HFF-Myc (cell line): ENCODE results near the gene CCDC171.

Experiments used
- DNase-seq: peaks from one replicate; pipeline ENCODE4 v3.0.0-alpha.2; 2011; ENCODE audit warnings: low read depth; ENCODE audit errors: extremely low read depth
- H3K4me3 ChIP-seq: replicated peaks from 2 replicates; pipeline ENCODE4 v1.5.1; 2011; ENCODE audit warnings: low read depth, mild to moderate bottlenecking, control low read depth, low read length
- CTCF ChIP-seq: IDR thresholded peaks from 2 replicates; pipeline ENCODE4 v1.5.1; 2012; ENCODE audit warnings: mild to moderate bottlenecking, low read depth, low read length, control low read depth; ENCODE audit errors: missing control alignments

The CCDC171 gene

GRCh38 chr9:15640121-15640520 is 87.3 kb downstream of the CCDC171 start:
- TF ChIP-seq CTCF = no peak
- no peak for DNase-seq
- H3K4me3 ChIP-seq = no peak overlapping the region

- no peak overlapping the region for H3K4me3 ChIP-seq
- no peak for TF ChIP-seq CTCF
- no peak for DNase-seq
Observed at GRCh38 chr9:15641291-15641690, 88.4 kb downstream of the CCDC171 start.

- DNase-seq = peak; percentile 15
Observed at GRCh38 chr9:15642369-15642962, 89.6 kb downstream of the CCDC171 start.

GRCh38 chr9:15670246-15670645 is 117.4 kb downstream of the CCDC171 start:
- no peak for DNase-seq
- TF ChIP-seq CTCF = no peak
- H3K4me3 ChIP-seq = no peak overlapping the region

More at GRCh38 chr9:15642369-15642962, 89.6 kb downstream of the CCDC171 start:
- H3K4me3 ChIP-seq = no peak overlapping the region
- TF ChIP-seq CTCF = peak; percentile 24

- no peak for TF ChIP-seq CTCF
- DNase-seq = no peak
- H3K4me3 ChIP-seq = no peak overlapping the region
Observed at GRCh38 chr9:15670894-15671293, 118.1 kb downstream of the CCDC171 start.

- DNase-seq = no peak
- TF ChIP-seq CTCF = no peak
- no peak overlapping the region for H3K4me3 ChIP-seq
Observed at GRCh38 chr9:15693701-15694100, 140.9 kb downstream of the CCDC171 start.

GRCh38 chr9:15696979-15697378 is 144.1 kb downstream of the CCDC171 start:
- no peak overlapping the region for H3K4me3 ChIP-seq
- TF ChIP-seq CTCF = no peak
- DNase-seq = no peak
